Large intestine (tissue), 3 donors: ENCODE data around the gene SELENON. TPM values are rescaled to one million over a fixed set of nuclear protein-coding genes. Genes with fewer than 3 reads are reported as not detected.

Source experiments
- DNase-seq, 2 donors: peaks; one replicate each; pipeline versions ENCODE4 v3.0.0 to v3.0.0-alpha.2; 2013
- H3K27ac ChIP-seq: one replicate; pipeline ENCODE4 v1.5.1; 2013; ENCODE audit warnings: low read length
- H3K27me3 ChIP-seq: 2 replicates; pipeline ENCODE4 v1.6.1; 2013; ENCODE audit warnings: low read length; ENCODE audit not compliant: control insufficient read depth, insufficient read depth
- H3K36me3 ChIP-seq: 2 replicates; pipeline ENCODE4 v1.6.1; 2013; ENCODE audit warnings: low read length; ENCODE audit not compliant: control insufficient read depth, insufficient read depth
- H3K4me1 ChIP-seq: one replicate; pipeline ENCODE4 v1.6.1; 2013; ENCODE audit warnings: low read length; ENCODE audit not compliant: control insufficient read depth, insufficient read depth
- H3K4me3 ChIP-seq: one replicate; pipeline ENCODE4 v1.5.1; 2013; ENCODE audit warnings: low read length
- H3K9me3 ChIP-seq: one replicate; pipeline ENCODE4 v1.6.1; 2013; ENCODE audit warnings: mild to moderate bottlenecking, low read depth, low read length, moderate library complexity; ENCODE audit not compliant: control insufficient read depth
- WGBS: methylation state at CpG from one replicate; pipeline ENCODE4 v1.1.5; 2013; ENCODE audit warnings: low lambda C conversion rate; ENCODE audit not compliant: insufficient coverage; 5-methylcytosine and 5-hydroxymethylcytosine counted together
- polyA plus RNA-seq: library from polyadenylated mRNA; unstranded; fragments of 120-200 nt; gene quantifications from one replicate; pipeline ENCODE4 v1.2.1, GENCODE V29; 2013

Gene SELENON
- polyA plus RNA-seq, 1 donor, result 62.9 TPM

- Histone ChIP-seq H3K36me3 (peaks cover 11% of the 10 kb centered on the region), H3K4me1 (peaks cover 30% of the 10 kb centered on the region), H3K4me3 (no peak overlapping the region), H3K27me3 (no peaks in the 10 kb centered on the region), H3K27ac (no peak overlapping the region), H3K9me3 (no peaks in the 10 kb centered on the region)
- DNase-seq, result no peak
- WGBS, result 100% methylated on average over 2 of the region's 4 CpGs
Observed at GRCh38 chr1:25779894-25780293, 20.1 kb upstream of the SELENON start.

- H3K27me3 ChIP-seq, result no peaks in the 10 kb centered on the region
- H3K4me3 ChIP-seq, result no peak overlapping the region
- no peak overlapping the region for H3K27ac ChIP-seq
- H3K36me3 ChIP-seq, result peaks cover 11% of the 10 kb centered on the region
- H3K9me3 ChIP-seq, result no peaks in the 10 kb centered on the region
- WGBS, result no CpG with 5 or more reads among the region's 14 CpGs
- peak in 1 of 2 donors; percentile 60 for DNase-seq
- peaks cover 25% of the 10 kb centered on the region for H3K4me1 ChIP-seq
Observed at GRCh38 chr1:25780318-25781129, 19.5 kb upstream of the SELENON start.

GRCh38 chr1:25781130-25781433 lies 18.9 kb upstream of the SELENON start:
- no peak for DNase-seq
- WGBS, result no CpG with 5 or more reads among the region's 3 CpGs
- H3K4me3 ChIP-seq, result no peak overlapping the region
- no peaks in the 10 kb centered on the region for H3K9me3 ChIP-seq
- peaks cover 25% of the 10 kb centered on the region for H3K4me1 ChIP-seq
- H3K27ac ChIP-seq, result no peak overlapping the region
- no peaks in the 10 kb centered on the region for H3K27me3 ChIP-seq
- peaks cover 11% of the 10 kb centered on the region for H3K36me3 ChIP-seq

GRCh38 chr1:25782608-25783201 lies 17.3 kb upstream of the SELENON start:
- WGBS, result 100% methylated on average over 1 of the region's 18 CpGs
- peaks cover 14% of the 10 kb centered on the region for H3K36me3 ChIP-seq
- no peaks in the 10 kb centered on the region for H3K9me3 ChIP-seq
- no peak overlapping the region for H3K27ac ChIP-seq
- peaks cover 25% of the 10 kb centered on the region for H3K4me1 ChIP-seq
- peak in 1 of 2 donors; percentile 79 for DNase-seq
- no peaks in the 10 kb centered on the region for H3K27me3 ChIP-seq
- H3K4me3 ChIP-seq, result no peak overlapping the region

GRCh38 chr1:25784575-25785051 lies 15.4 kb upstream of the SELENON start:
- Histone ChIP-seq H3K9me3 (no peaks in the 10 kb centered on the region), H3K4me1 (peaks cover 20% of the 10 kb centered on the region), H3K36me3 (peaks cover 14% of the 10 kb centered on the region), H3K27ac (no peak overlapping the region), H3K4me3 (no peak overlapping the region), H3K27me3 (no peaks in the 10 kb centered on the region)
- 70% methylated on average over 3 of the region's 9 CpGs for WGBS
- DNase-seq, result no peak

GRCh38 chr1:25785333-25786067 lies 14.5 kb upstream of the SELENON start:
- H3K4me1 ChIP-seq, result peaks cover 11% of the 10 kb centered on the region
- H3K4me3 ChIP-seq, result no peak overlapping the region
- no peaks in the 10 kb centered on the region for H3K9me3 ChIP-seq
- peaks cover 14% of the 10 kb centered on the region for H3K36me3 ChIP-seq
- DNase-seq, result no peak
- no peaks in the 10 kb centered on the region for H3K27me3 ChIP-seq
- no peak overlapping the region for H3K27ac ChIP-seq
- WGBS, result 90% methylated on average over 2 of the region's 10 CpGs

GRCh38 chr1:25786887-25787759 lies 12.9 kb upstream of the SELENON start:
- Histone ChIP-seq H3K36me3 (peaks cover 14% of the 10 kb centered on the region), H3K4me3 (no peak overlapping the region), H3K9me3 (no peaks in the 10 kb centered on the region), H3K27me3 (no peaks in the 10 kb centered on the region), H3K27ac (no peak overlapping the region), H3K4me1 (peaks cover 5% of the 10 kb centered on the region)
- no peak for DNase-seq
- 83% methylated on average over 1 of the region's 11 CpGs for WGBS

- H3K9me3 ChIP-seq, result no peaks in the 10 kb centered on the region
- H3K4me3 ChIP-seq, result no peak overlapping the region
- H3K27me3 ChIP-seq, result no peaks in the 10 kb centered on the region
- peaks cover 14% of the 10 kb centered on the region for H3K36me3 ChIP-seq
- no peak overlapping the region for H3K27ac ChIP-seq
- WGBS, result no CpG with 5 or more reads among the region's 5 CpGs
- DNase-seq, result no peak
- H3K4me1 ChIP-seq, result peaks cover 5% of the 10 kb centered on the region
Observed at GRCh38 chr1:25787760-25788166, 12.2 kb upstream of the SELENON start.

- DNase-seq, result no peak
- H3K9me3 ChIP-seq, result no peaks in the 10 kb centered on the region
- H3K27me3 ChIP-seq, result no peaks in the 10 kb centered on the region
- no peak overlapping the region for H3K4me3 ChIP-seq
- no peak overlapping the region for H3K27ac ChIP-seq
- H3K36me3 ChIP-seq, result peaks cover 3% of the 10 kb centered on the region
- peaks cover 6% of the 10 kb centered on the region for H3K4me1 ChIP-seq
- WGBS, result 100% methylated on average over 2 of the region's 6 CpGs
Observed at GRCh38 chr1:25790472-25790871, 9.5 kb upstream of the SELENON start.

- no peak for DNase-seq
- Histone ChIP-seq H3K4me1 (peaks cover 16% of the 10 kb centered on the region), H3K27me3 (no peaks in the 10 kb centered on the region), H3K9me3 (no peaks in the 10 kb centered on the region), H3K4me3 (no peak overlapping the region), H3K36me3 (peaks cover 2% of the 10 kb centered on the region), H3K27ac (no peak overlapping the region)
- whole genome bisulfite sequencing, result 50% methylated on average over 2 of the region's 4 CpGs
Observed at GRCh38 chr1:25792115-25792514, 7.9 kb upstream of the SELENON start.
